CD4-positive, alpha-beta T cell treated with Interleukin-15 for 4 hours (primary cell): Measurements from ENCODE around the gene XPO4.
A peak's percentile ranks its signal among the peaks of the same experiment; 100 is the strongest.
"Not testable (repeated sequence)": the region's sequence is repeated elsewhere in the genome, so short reads cannot be mapped to it uniquely, and the experiment has no call there.

Experiments
- DNase-seq: peaks from one replicate; pipeline ENCODE4 v3.0.0-alpha.2; 2020; ENCODE audit warnings: low spot score

Gene XPO4

DNA sequence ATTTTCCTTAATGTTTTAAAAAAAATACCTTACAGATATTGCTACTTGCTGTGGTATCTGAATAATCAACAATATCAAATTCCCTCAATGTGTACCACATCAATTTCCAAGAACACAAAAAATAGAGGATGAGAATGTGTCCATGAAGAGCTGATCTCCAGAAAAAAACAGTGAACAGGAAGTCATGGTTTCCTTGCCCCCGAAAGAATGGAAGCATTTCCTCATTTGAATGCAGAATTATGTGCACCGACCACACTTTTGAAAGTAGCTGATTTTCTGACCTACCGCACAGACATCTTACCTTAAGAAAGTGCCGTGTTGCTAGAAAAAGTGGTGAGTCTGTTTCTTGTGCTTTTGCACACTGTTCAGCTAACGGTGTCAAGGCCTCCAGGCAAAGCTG lies 115.4 kb downstream of the XPO4 start:
- no peak for DNase-seq

DNA sequence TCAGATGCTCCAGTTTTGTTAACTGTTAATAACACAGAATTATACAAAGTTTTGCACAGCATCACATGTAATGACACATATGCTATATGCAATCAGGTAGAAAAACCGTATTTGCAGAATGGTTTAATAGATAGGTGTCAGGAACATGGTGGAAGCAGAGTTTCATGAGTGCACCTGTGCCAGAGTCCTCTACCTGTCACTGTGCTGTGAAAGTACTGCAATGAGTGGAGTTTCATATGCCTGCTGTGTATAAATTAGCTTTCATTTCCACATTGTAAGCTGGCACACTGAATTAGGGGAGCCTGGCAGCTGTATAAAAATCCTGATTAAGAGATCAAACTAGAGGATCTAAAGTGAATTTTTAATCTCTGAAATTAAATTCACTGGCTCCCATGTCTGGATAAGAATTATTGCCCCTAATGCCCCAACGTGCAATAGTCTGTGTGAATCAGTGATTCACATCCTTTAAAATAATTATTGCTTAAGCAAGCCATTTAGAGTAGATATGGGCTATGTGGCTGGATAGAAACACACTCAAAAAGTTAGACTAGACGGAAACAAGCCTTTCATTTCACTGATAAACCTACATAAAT lies 120.3 kb downstream of the XPO4 start:
- no peak for DNase-seq

DNA sequence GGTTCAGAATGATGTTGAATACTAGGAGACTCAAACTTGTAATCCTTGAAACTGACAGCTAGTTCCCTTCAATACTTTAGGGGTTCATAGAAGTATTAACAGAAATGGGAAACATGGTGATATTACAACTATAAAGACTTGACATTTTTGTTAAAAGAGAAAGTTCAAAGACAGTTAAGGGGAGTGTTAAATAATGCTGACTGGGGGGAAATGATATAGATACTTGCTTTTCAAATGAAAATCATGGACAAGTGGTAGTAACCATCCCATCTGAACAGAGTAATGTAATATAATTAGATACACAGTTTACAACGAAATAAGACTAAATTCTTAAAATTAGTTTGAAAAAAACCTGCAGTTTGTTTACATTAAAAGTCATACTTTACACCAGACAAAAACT lies 122.2 kb downstream of the XPO4 start:
- no peak for DNase-seq

GRCh38 chr13:20779405-20779804 lies 123.1 kb downstream of the XPO4 start:
- DNase-seq, result no peak

GRCh38 chr13:20778311-20778710 lies 124.2 kb downstream of the XPO4 start:
- DNase-seq, result no peak

DNA sequence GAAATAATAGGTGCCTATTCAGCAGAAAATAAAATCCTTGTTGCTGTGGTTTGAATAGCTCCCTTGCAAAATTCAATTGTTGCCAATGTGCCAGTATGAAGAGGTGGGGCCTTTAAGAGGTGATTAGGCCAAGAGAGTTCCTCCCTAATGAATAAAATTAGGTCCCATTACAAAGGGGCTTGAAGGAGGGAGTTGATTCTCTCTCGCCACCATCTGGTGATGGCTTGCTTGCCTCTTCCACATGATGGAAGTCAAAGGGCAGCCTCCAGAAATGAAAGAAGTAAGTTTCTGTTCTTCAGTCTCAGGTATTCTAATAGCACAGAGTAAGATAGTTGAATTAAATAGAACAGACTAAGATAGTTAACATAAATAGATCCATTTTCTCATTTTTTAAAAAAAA lies 125.8 kb downstream of the XPO4 start:
- no peak for DNase-seq

DNA sequence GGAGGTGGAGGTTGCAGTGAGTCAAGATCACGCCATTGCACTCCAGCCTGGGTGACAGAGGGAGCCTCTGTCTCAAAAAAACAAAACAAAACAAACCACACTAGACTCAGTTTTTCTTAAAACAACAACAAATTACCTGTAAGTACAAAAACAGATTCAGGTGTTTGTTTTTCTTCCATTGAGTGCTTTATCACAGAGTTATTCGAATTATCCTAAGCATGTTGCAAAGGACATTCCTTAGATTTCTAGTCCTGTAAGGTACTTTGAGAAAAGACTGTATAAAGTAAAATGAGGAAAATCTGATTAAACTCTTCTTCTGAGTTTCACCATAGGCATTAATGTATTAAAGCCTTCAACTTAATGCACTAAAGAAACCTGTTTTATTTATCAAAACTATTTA lies 126.6 kb downstream of the XPO4 start:
- no peak for DNase-seq

- DNase-seq, result no peak
These were observed 127.8 kb downstream of the XPO4 start for GRCh38 chr13:20774746-20775145.

DNA sequence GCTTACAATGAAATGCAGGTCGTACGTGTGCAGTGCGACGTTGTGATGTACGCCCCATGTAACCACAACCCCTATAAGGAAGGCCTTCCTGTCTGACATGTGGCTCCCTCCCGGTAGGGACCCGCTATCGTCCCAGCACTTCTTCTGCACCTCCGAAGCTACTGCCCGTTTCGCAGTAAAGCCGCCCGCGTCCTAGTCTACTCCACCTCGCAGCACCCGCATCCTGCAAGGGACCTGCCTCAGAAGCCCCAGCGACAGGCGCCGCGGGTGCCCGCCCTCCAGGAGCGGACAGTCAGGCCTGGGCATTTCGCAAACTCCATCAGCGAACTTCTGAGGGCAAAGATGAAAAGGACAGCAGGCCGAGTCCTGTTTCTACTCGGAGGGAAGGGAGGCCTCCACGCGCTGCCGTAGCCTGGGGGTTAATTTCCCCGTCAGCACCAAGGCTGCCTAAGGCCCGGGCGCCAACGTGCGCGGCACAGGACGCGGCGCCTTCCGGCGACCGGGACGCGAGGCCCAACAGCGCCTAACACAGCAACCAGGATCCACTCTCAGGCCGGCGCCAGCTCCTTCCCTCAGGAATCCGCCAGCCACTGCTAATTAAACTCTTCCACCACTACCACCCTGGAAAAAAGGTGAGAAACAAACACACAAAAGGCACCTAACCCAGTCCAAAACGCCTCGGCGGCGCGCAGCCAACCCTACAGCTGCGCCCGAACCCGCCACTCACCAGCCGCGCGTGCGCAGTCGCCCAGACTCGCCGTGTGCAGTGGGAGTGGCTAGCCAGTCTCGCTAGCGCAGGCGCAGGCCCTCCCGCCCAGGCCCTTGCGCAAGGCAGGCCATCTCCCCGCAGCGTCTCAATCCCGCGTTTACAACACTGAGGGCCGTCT lies 129.1 kb downstream of the XPO4 start, which contains the start of gene EEF1AKMT1:
TSS of gene EEF1AKMT1 (minus strand) at position 768 of the 887 bp plus-strand sequence. CDS start 16,363 bp downstream, outside the sequence.
- peak; percentile 95 for DNase-seq

- DNase-seq, result no peak
These were observed 130.0 kb downstream of the XPO4 start for GRCh38 chr13:20772401-20773131.

DNA sequence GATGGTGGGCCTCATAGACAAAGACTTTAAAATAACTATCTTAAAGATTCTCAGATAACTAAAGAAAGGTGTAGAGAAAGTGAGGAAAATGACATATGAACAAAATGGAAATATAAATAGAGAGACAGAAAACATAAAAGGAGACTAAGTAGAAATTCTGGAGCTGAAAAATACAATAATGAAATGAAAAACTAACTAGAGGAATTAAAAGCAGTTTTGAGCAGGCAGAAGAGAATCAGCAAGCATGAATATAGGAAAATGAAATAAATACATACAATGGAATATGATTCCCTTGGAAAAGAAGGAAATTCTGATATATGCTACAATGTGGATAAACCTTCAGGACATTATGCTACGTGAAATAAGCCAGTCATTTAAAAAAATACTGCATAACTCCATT lies 132.7 kb downstream of the XPO4 start:
- DNase-seq, result no peak

DNA sequence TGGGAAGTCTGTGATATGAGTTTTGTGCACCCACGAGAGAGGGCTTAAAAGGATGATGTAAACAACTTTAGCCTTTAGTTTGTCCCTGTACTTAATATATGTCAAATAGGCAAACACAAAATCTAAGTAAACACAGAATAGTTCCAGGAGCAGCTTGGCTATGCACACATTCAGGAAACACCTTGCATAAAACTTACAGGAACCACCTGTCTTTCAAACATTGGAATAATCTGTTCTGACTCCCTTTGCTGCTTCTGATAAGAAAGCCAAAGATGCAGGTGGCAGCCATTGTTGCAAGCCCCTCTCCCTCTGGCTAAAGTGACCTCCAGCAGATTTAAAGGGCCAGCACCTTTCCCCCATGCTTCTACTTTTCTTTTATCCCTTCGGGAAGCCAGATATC lies 133.5 kb downstream of the XPO4 start:
- DNase-seq, result no peak

- no peak for DNase-seq
These were observed 135.1 kb downstream of the XPO4 start for GRCh38 chr13:20767309-20767943.

DNA sequence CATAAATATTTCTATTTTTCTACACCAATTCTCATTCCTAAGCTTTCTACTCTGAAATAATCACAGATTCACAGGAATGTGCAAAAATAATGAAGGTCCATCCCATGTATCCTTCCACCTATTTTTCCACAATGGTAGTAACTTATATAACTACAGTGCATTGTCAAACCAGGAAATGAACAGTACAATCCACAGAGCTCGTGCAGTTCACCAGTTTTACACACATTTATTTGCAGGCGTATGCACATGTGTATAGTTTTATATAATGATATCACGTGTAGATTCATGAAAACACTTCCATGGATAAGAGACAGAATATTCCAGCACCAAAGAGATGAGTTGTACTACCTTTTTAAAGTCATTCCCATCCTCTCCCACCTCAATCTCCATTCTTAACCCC lies 141.7 kb downstream of the XPO4 start:
- no peak for DNase-seq

- no peak for DNase-seq
These were observed 148.5 kb downstream of the XPO4 start for GRCh38 chr13:20754009-20754408.

DNA sequence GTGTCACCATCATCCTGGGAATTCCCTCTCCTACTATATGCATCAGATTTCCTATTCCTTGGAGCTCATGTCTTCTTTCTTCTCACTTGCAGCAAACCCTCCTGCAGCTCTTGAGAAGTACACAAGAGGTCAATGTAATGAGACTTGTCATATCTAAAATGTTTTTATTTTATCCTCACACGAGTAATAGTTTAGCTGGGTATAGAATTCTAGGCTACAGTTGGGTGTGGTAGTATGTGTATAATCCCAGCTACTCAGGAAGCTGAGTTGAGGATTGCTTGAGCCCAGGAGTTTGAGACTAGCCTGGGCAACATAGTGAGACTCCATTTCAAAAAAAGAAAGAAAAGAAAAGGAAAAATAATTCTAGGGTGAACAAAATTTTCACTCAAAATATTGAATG lies 153.2 kb downstream of the XPO4 start:
- DNase-seq, result no peak

DNA sequence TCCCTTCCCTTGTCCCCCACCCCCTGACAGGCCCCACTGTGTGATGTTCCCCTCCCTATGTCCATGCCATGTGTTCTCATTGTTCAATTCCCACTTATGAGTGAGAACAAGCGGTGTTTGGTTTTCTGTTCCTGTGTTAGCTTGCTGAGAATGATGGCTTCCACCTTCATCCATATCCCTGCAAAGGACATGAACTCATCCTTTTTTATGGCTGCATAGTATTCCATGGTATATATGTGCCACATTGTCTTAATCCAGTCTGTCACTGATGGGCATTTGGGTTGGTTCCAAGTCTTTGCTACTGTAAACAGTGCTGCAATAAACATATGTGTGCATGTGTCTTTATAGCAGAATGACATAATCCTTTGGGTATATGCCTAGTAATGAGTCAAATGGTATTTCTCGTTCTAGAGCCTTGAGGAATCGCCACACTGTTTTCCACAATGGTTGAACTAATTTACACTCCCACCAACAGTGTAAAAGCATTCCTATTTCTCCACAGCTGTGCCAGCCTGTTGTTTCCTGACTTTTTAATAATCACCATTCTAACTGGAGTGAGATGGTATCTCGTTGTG lies 158.6 kb downstream of the XPO4 start:
- DNase-seq, result not testable (repeated sequence)

DNA sequence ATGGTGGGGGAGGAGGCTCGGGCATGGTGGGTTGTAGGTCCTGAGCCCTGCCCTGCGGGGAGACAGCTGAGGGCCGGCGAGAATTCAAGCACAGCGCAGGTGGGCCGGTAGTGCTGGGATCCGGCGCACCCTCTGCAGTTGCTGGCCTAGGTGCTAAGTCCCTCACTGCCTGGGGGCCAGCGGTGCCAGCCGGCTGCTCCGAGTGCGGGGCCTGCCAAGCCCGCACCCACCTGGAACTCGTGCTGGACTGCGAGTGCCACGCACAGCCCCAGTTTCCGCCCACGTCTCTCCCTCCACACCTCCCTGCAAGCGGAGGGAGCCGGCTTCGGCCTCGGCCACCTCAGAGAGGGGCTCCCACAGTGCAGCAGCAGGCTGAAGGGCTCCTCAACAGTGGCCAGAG lies 162.5 kb downstream of the XPO4 start:
- DNase-seq, result no peak

DNA sequence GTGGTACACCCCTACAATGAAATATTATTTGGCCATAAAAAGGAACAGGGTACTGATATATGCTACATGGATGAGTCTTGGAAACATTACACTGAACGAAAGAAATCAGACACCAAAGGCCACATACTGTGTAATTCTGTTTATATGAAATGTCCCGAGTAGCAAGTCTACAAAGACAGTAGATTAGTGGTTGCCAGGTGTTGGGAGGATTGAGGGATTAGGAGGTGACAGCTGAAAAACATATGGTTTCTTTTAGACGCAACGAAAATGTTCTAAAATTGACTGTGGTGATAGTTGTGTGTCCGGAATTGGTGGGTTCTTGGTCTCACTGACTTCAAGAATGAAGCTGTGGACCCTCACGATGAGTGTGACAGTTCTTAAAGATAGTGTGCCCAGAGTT lies 163.9 kb downstream of the XPO4 start:
- DNase-seq, result no peak

DNA sequence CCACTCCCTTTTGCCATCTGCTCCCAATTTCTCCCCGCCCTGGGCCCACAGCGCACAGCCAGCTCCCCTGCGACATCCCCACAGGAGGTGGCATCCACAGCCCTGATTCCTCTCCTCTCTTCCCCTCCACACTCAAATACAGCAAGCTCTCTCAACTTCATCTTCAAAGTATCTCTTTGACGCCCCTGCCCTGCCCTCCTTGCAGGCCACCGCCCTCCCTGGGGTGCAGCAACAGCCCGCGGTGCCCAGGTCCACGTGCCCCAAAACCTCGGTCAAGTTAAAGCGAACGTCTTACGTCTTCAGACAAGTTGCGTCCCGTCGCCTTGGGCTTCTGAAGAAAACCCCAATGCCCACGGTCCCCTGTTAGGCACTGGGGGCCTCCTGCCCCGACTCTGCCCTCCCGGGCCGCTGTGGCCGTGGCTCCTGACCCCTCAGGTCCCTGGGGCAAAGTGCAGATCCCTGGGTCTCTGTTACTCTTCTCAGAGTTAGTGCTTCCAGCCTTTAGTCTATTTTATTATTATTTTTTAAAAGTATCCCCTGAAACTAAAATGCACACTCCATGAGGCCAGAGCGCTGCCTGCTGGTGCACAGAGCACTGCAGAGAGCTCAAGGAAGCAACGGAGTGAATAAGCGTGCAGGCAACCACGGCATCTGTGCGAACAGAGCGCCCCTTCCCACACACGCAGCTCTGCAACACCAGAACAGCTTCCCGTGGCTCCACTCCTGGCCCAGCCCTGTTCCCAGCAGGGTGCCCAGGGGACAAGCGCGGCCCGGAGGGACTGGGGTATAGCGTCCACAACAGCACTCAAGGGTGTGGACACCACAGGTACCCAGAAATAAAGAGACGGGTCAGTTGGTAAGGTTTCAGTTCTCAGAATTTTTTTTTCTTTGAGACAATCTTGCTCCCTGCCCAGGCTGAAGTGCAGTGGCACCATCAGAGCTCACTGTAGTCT lies 172.6 kb downstream of the XPO4 start:
- no peak for DNase-seq
